HepG2 (cell line): Measurements from ENCODE around the gene ZBTB22.

Experiments
- HNF4G ChIP-seq, 2 experiments: sonication (generic) in 1 of 2; formaldehyde crosslinking in 1 of 2; IDR thresholded peaks; 2 replicates each; pipeline versions ENCODE4 v1.4.0 to v1.6.1; 2011 to 2020; ENCODE audit warnings: borderline replicate concordance in 2 of 2, low read depth in 2 of 2, mild to moderate bottlenecking in 2 of 2, low read length in 1 of 2, missing genetic modification reagents in 1 of 2, moderate library complexity in 1 of 2
- ZBTB38 ChIP-seq: sonication (generic); formaldehyde crosslinking; IDR thresholded peaks from 2 replicates; pipeline ENCODE4 v1.5.1; 2020; ENCODE audit warnings: mild to moderate bottlenecking, missing genetic modification reagents
- ZNF660 ChIP-seq: sonication (generic); formaldehyde crosslinking; IDR thresholded peaks from 2 replicates; pipeline ENCODE4 v1.5.1; 2020; ENCODE audit warnings: mild to moderate bottlenecking, low read depth, missing genetic modification reagents, borderline replicate concordance

- TF ChIP-seq ZNF660 (no peak), ZBTB38 (CRISPR knock-in tag) (no peak), HNF4G (IDR thresholded peaks at IDR 0.05; ENCODE audit: borderline replicate concordance, low read depth, low read length) (no peak), HNF4G (CRISPR knock-in tag; IDR thresholded peaks at IDR 0.05; ENCODE audit: borderline replicate concordance, low read depth) (no peak)
Observed at GRCh38 chr6:33324125-33324524, 6.6 kb upstream of the ZBTB22 start.
